Activated naive CD4-positive, alpha-beta T cell (primary cell): ENCODE measurements around the gene IER5L.
"Not testable (repeated sequence)": the region's sequence is repeated elsewhere in the genome, so short reads cannot be mapped to it uniquely, and the experiment has no call there.

Source experiments
- DNase-seq, 4 experiments: peaks; one replicate each; lab custom pipeline; 2025; lab: John Stamatoyannopoulos, UW

IER5L gene

GRCh38 chr9:129138476-129139232 lies 39.4 kb downstream of the IER5L start:
- no peak for DNase-seq

GRCh38 chr9:129138144-129138462 lies 40.0 kb downstream of the IER5L start:
- DNase-seq: no peak

GRCh38 chr9:129137292-129138143 lies 40.5 kb downstream of the IER5L start:
- no peak for DNase-seq

- no peak for DNase-seq
Observed at GRCh38 chr9:129136446-129137035, 41.5 kb downstream of the IER5L start.

DNA sequence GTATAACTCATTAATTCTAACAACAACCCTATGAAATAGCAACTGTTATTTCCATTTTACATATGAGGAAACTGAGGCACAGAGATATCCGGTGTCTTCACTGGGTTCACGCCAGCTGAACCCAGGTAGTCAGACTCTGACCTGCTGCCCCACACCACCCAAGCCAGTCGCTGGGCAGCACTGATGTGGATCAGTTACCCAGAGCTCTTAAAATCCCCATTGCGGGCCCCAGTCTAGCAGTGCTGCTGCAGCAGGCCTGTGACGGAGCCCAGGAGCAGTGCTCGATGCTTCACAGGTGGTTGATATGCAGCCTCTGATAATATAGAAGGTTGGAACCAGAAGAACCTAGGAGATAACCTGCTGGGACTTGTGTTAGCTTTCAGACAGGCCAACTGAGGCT lies 42.6 kb downstream of the IER5L start:
- DNase-seq: no peak

DNA sequence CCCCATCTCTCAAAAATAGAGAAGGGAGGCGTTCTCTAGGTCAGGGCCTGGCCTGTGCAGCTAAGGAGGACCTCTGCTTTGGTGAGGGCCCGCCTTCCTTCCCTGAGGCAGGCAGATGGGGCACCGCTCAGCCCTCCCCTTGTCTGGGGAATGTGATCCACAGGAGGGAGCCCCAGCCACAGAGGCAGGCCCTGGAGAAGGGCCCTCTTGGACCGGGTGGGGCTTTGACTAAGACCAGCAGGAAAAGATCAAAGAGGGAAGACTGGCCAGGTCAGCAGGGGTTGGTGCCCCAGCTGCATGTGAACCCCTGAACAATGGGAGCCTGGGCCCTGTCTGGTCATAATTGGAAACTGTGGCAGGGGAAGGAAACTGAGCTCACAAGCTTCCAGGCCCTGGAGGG lies 45.0 kb downstream of the IER5L start:
- no peak for DNase-seq

GRCh38 chr9:129131300-129132145 lies 46.5 kb downstream of the IER5L start:
- DNase-seq: peak; percentile 75 to 81 (median 80)

GRCh38 chr9:129130791-129131190 lies 47.3 kb downstream of the IER5L start:
- DNase-seq: no peak

- not testable (repeated sequence) for DNase-seq
Observed at GRCh38 chr9:129130271-129130670, 47.8 kb downstream of the IER5L start.

- DNase-seq: no peak
Observed at GRCh38 chr9:129128689-129129088, 49.4 kb downstream of the IER5L start.

DNA sequence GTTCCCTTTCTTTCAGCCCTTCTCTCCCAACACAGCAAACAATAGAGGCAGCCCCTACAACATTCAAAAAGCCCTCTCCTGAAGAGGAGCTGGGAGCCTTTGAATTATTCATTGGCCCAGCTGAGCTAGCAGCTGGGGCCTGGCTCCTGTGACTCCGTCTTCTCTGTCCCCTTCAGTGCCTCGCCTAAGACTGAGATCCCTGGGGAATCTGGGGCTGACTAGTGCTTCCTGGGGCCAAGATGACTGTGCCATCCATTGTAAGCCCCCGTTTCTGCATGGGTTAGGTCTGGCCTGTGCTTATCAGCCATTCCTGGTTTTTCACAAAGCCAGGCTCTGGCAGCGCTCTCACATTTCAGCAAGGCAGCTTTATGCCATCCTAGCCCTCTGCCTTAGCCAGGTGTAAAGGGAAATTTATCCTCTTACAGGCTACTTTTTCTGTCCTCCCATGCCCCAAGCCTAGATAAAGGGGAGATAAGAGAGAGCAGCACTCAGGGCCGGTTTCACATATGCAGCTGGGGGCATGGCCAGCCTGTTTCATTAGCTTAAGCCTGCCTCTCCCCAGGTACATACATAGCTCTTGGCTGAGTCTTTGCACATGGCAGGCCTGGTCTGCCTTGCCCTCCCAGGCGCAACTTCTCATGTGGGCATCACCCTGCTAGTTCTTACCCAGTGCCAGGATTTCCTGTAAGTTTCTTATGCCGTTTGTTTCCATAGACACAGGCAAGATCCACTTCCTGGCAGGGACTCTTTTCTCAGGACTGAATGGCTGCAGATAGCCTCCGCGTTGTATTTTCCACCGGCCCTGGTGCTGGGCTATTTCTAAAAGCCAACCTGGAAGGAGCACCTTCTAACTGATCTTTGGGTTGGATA lies 51.1 kb downstream of the IER5L start:
- DNase-seq: no peak
